ENCODE results near the gene CSNK1G3.

CSNK1G3 gene

GRCh38 chr5:123645024-123645603 lies 133.1 kb downstream of the CSNK1G3 start:
- DNase-seq (ENCODE audit: low spot score): no peak

GRCh38 chr5:123647066-123647465 lies 135.1 kb downstream of the CSNK1G3 start:
- DNase-seq (ENCODE audit: low spot score): no peak

GRCh38 chr5:123651234-123651633 lies 139.3 kb downstream of the CSNK1G3 start:
- no peak for DNase-seq (ENCODE audit: low spot score)

- no peak for DNase-seq (ENCODE audit: low spot score)
Observed at GRCh38 chr5:123659011-123659410, 147.0 kb downstream of the CSNK1G3 start.

GRCh38 chr5:123659495-123659894 lies 147.5 kb downstream of the CSNK1G3 start:
- DNase-seq (ENCODE audit: low spot score): peak; percentile 9

GRCh38 chr5:123664961-123665360 lies 153.0 kb downstream of the CSNK1G3 start:
- no peak for DNase-seq (ENCODE audit: low spot score)

GRCh38 chr5:123665822-123666371 lies 153.9 kb downstream of the CSNK1G3 start:
- peak; percentile 38 for DNase-seq (ENCODE audit: low spot score)
